HUES6 (cell line): Measurements from ENCODE around the gene MARK1.
"Not testable (repeated sequence)": the region's sequence is repeated elsewhere in the genome, so short reads cannot be mapped to it uniquely, and the experiment has no call there.

Experiments used
- H3K27ac ChIP-seq: 2 replicates; pipeline ENCODE4 v1.7.0; 2013; ENCODE audit warnings: low read depth, mild to moderate bottlenecking, low read length, inconsistent platforms
- H3K27me3 ChIP-seq: 2 replicates; pipeline ENCODE4 v1.6.1; 2013; ENCODE audit warnings: low read length; ENCODE audit not compliant: control insufficient read depth, insufficient read depth
- H3K36me3 ChIP-seq: 2 replicates; pipeline ENCODE4 v1.6.1; 2013; ENCODE audit warnings: low read length; ENCODE audit not compliant: control insufficient read depth, insufficient read depth
- H3K4me1 ChIP-seq: 2 replicates; pipeline ENCODE4 v1.6.1; 2013; ENCODE audit warnings: low read length; ENCODE audit not compliant: control insufficient read depth, insufficient read depth
- H3K4me3 ChIP-seq: 2 replicates; pipeline ENCODE4 v1.5.1; 2013; ENCODE audit warnings: low read depth, low read length
- H3K9ac ChIP-seq: one replicate; pipeline ENCODE4 v1.6.1; 2013; ENCODE audit warnings: mild to moderate bottlenecking, low read length
- H3K9me3 ChIP-seq: 2 replicates; pipeline ENCODE4 v1.6.1; 2013; ENCODE audit warnings: low read depth, low read length; ENCODE audit not compliant: control insufficient read depth, insufficient read depth

MARK1 gene

DNA sequence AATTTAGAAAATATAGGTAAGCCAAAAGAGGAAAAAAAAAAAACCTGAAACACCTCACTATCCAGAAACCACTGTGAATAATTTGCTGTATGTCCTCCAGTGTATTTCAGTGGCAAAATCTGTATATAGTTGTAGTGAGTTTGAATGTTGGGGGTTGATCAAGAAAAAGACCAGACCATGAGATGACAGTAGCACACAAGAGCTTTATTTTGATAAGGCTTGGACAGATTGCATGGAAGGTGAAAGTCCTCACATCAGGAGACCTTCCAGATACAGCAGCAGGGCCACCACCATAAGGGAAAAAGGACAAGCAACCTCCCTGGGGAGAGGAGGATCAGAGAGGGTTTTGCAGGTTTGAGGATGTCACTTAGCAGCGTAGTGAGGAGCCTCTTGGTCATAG is 146.0 kb downstream of the MARK1 start:
- no peak overlapping the region for H3K9ac ChIP-seq
- H3K27ac ChIP-seq: no peak overlapping the region
- no peaks in the 10 kb centered on the region; the same call in 1 of the 2 replicates for H3K9me3 ChIP-seq
- H3K4me1 ChIP-seq: no peaks in the 10 kb centered on the region
- H3K27me3 ChIP-seq: no peaks in the 10 kb centered on the region
- no peak overlapping the region for H3K4me3 ChIP-seq
- H3K36me3 ChIP-seq: no peaks in the 10 kb centered on the region

DNA sequence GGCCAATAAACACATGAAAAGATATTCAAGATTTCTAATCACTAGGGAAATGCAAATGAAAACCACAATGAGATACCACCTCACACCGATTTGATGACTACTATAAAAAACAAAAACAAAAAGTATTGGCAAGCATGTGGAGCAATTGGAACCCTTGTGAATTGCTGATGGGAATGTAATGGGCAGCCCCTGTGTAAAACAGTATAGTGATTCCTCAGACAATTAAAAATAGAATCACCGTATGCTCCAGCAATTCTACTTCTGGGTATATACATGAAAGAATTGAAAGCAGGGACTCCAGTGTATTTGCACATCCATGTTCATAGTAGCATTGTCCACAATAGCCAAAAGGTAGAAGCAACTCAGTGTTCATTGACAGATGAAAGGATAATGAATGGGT is 149.3 kb downstream of the MARK1 start:
- H3K9me3 ChIP-seq: no peaks in the 10 kb centered on the region
- H3K4me1 ChIP-seq: no peaks in the 10 kb centered on the region
- H3K27ac ChIP-seq: no peak overlapping the region
- no peaks in the 10 kb centered on the region for H3K36me3 ChIP-seq
- no peak overlapping the region for H3K4me3 ChIP-seq
- H3K9ac ChIP-seq: no peak overlapping the region
- no peaks in the 10 kb centered on the region for H3K27me3 ChIP-seq

- no peaks in the 10 kb centered on the region for H3K4me1 ChIP-seq
- no peak overlapping the region for H3K4me3 ChIP-seq
- no peaks in the 10 kb centered on the region for H3K36me3 ChIP-seq
- H3K27me3 ChIP-seq: no peaks in the 10 kb centered on the region
- H3K9me3 ChIP-seq: no peaks in the 10 kb centered on the region
- no peak overlapping the region for H3K27ac ChIP-seq
- H3K9ac ChIP-seq: no peak overlapping the region
These were observed 152.2 kb downstream of the MARK1 start for GRCh38 chr1:220680085-220680687.

DNA sequence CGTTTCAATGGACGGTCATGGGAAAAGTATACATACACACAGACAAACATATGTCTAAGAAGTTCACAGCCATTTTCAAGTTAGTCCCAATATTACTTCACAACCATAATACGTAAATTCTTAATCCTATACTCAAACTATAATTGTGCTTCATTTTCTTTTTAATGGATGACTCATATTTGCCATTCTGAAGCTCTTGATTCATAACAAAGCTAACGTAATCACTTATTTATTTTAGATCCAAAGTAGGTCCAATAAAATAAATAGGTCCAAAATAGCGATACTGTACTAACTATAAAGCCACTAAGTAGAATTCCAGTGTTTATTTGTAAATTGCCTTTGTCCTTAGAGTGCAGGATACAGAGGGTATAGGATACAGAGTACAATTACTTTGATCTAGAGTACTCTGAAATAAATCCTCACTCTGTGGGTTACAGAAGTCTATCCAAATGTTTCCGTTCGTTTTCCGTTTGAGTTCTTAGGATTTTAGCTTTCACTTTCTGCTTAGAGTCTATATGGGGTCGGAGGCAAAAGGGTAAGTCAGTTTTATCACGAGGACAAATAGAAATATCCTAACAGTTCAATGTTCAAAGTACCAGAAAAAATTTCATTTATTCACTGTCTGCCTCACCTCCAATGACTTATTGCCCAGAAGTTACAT is 153.4 kb downstream of the MARK1 start:
- no peaks in the 10 kb centered on the region for H3K9me3 ChIP-seq
- no peak overlapping the region for H3K9ac ChIP-seq
- no peaks in the 10 kb centered on the region for H3K27me3 ChIP-seq
- no peak overlapping the region for H3K27ac ChIP-seq
- H3K36me3 ChIP-seq: no peaks in the 10 kb centered on the region
- H3K4me3 ChIP-seq: no peak overlapping the region
- no peaks in the 10 kb centered on the region for H3K4me1 ChIP-seq

- H3K36me3 ChIP-seq: no peaks in the 10 kb centered on the region
- no peak overlapping the region for H3K27ac ChIP-seq
- no peaks in the 10 kb centered on the region for H3K4me1 ChIP-seq
- H3K27me3 ChIP-seq: no peaks in the 10 kb centered on the region
- no peak overlapping the region for H3K9ac ChIP-seq
- H3K4me3 ChIP-seq: no peak overlapping the region
- no peaks in the 10 kb centered on the region for H3K9me3 ChIP-seq
These were observed 155.1 kb downstream of the MARK1 start for GRCh38 chr1:220682901-220683576.

GRCh38 chr1:220683716-220684115 is 155.8 kb downstream of the MARK1 start:
- H3K9ac ChIP-seq, H3K9me3 ChIP-seq, H3K4me1 ChIP-seq, H3K4me3 ChIP-seq, H3K27me3 ChIP-seq, H3K36me3 ChIP-seq, H3K27ac ChIP-seq: not testable (repeated sequence)

DNA sequence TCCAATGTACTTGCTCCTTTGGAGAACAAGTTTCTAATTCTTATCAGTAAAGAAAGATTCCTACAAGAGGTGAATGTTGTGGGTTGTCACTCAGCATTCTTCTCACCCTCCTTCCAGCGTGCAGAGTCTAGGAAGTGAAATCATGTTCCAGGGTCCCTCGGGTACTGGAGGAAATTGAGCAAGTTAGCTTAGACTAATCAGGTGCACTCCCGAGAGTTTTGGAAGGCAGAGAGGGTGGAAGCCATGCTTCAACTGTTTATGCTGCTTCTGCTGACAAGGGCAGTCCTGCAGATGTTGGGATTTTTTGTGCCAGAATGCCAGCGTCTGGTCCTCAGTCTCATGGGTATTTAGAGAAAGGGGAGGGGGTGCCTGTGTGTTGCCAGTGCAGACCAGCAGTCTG is 157.0 kb downstream of the MARK1 start:
- no peaks in the 10 kb centered on the region for H3K9me3 ChIP-seq

GRCh38 chr1:220685879-220686278 is 157.9 kb downstream of the MARK1 start:
- H3K9me3 ChIP-seq: no peaks in the 10 kb centered on the region
- no peaks in the 10 kb centered on the region for H3K4me1 ChIP-seq
- no peaks in the 10 kb centered on the region for H3K36me3 ChIP-seq
- no peak overlapping the region for H3K9ac ChIP-seq
- peaks cover 16% of the 10 kb centered on the region for H3K27me3 ChIP-seq
- no peak overlapping the region for H3K4me3 ChIP-seq
- no peak overlapping the region for H3K27ac ChIP-seq

More for the DNA sequence above, 157.0 kb downstream of the MARK1 start:
- Histone ChIP-seq H3K4me3 (no peak overlapping the region), H3K4me1 (no peaks in the 10 kb centered on the region), H3K9ac (no peak overlapping the region), H3K36me3 (no peaks in the 10 kb centered on the region), H3K27me3 (peaks cover 8% of the 10 kb centered on the region), H3K27ac (no peak overlapping the region)

- Histone ChIP-seq H3K4me1 (no peaks in the 10 kb centered on the region; the same call in 1 of the 2 replicates), H3K27me3 (peaks cover 35% of the 10 kb centered on the region), H3K36me3 (no peaks in the 10 kb centered on the region), H3K27ac (no peak overlapping the region), H3K4me3 (no peak overlapping the region), H3K9ac (no peak overlapping the region), H3K9me3 (no peaks in the 10 kb centered on the region)
These were observed 159.9 kb downstream of the MARK1 start for GRCh38 chr1:220687809-220688208.

DNA sequence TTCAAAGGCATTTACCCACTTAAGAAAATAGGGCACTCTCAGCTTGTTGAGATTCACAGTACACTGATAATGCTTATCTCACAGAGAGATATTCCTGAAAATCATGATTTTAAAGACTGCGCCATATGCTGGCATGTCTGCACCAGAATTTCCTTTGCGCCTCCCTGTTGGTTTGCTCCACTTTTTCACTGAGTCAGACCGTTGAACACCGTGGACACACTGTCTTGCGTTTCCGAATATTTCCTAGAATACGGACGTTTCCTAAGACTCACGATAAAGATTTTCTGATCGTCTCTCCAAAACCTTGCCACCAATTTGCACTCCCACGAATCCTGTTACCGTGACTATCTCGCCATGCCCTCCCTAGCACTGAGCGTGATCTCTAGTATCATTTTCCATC is 161.7 kb downstream of the MARK1 start:
- Histone ChIP-seq H3K9ac (no peak overlapping the region), H3K27ac (no peak overlapping the region), H3K4me1 (no peaks in the 10 kb centered on the region; the same call in 1 of the 2 replicates), H3K36me3 (no peaks in the 10 kb centered on the region), H3K9me3 (no peaks in the 10 kb centered on the region), H3K4me3 (peak overlapping the region; percentile 78), H3K27me3 (peaks cover 42% of the 10 kb centered on the region)
